Activated CD4-positive, alpha-beta T cell treated with anti-CD3 and anti-CD28 coated beads for 36 hours (primary cell): Measurements from ENCODE around the gene INPP5D. TPM values are rescaled to one million over a fixed set of nuclear protein-coding genes. Genes with fewer than 3 reads are reported as not detected.

Source experiments
- ATAC-seq: fragments of 200-7000 bp; cut with Tn5 transposase; one replicate; pipeline ENCODE4 v1.10.0; 2021; ENCODE audit warnings: mild to moderate bottlenecking, moderate library complexity
- CTCF ChIA-PET: fragments of 350-600 bp; sonication (Branson Sonifier 250); formaldehyde crosslinking; loops from one replicate; lab custom pipeline; 2021; ENCODE audit warnings: antibody characterized with exemption; lab: Charles Lee
- POLR2A ChIA-PET: fragments of 350-600 bp; sonication (Branson Sonifier 250); formaldehyde crosslinking; loops from one replicate; lab custom pipeline; 2021; ENCODE audit warnings: antibody characterized with exemption, inconsistent platforms; lab: Charles Lee
- DNase-seq: peaks from one replicate; pipeline ENCODE4 v3.0.0-alpha.2; 2020
- H3K27ac Mint-ChIP-seq: one replicate; pipeline ENCODE4 v1.8.0; 2021; ENCODE audit warnings: mixed read lengths
- H3K27me3 Mint-ChIP-seq: one replicate; pipeline ENCODE4 v1.8.0; 2021; ENCODE audit warnings: mixed read lengths
- H3K36me3 Mint-ChIP-seq: one replicate; pipeline ENCODE4 v1.8.0; 2021; ENCODE audit warnings: low read depth, mixed read lengths
- H3K4me1 Mint-ChIP-seq: one replicate; pipeline ENCODE4 v1.8.0; 2021; ENCODE audit warnings: mixed read lengths
- H3K4me3 Mint-ChIP-seq: one replicate; pipeline ENCODE4 v1.8.0; 2021; ENCODE audit warnings: mild to moderate bottlenecking, moderate library complexity, mixed read lengths
- H3K9me3 Mint-ChIP-seq: one replicate; pipeline ENCODE4 v1.8.0; 2021; ENCODE audit warnings: low read depth, mixed read lengths
- intact Hi-C, 2 experiments: fragments of 100-400 bp; cut with DNase I in 1 of 2; cut with micrococcal nuclease in 1 of 2; formaldehyde crosslinking; loops; one replicate each; pipeline versions ENCODE4 v1.14.2 to v1.15.1; 2022 to 2024; cut with DNase I, micrococcal nuclease
- total RNA-seq, 2 experiments: library from RNA; stranded (reverse); gene quantifications; one replicate each; pipeline ENCODE4 v1.2.3, GENCODE V29; 2021

The INPP5D gene
- total RNA-seq, 2 experiments from 2014 or later = 40.5 to 53.4 TPM

- Mint-ChIP-seq H3K36me3 (peaks cover 39% of the 10 kb centered on the region), H3K4me3 (peak overlapping the region; percentile 19), H3K27me3 (no peaks in the 10 kb centered on the region), H3K4me1 (peaks cover 72% of the 10 kb centered on the region), H3K27ac (peak overlapping the region; percentile 87), H3K9me3 (no peaks in the 10 kb centered on the region)
- CTCF ChIA-PET = interaction anchor here (0.9 to 3.3 kb wide), 7 partner anchors 10 to 28 kb away, joined by 3 to 22 read pairs (median 5); partner anchors contain the start of gene INPP5D
- DNase-seq (peak; percentile 52), ATAC-seq (peak; percentile 25)
- intact Hi-C loops = loop anchor here (2.0 to 10.0 kb wide), 7 partner anchors 152 to 1295 kb away; partner anchors contain the start of genes COPS7B (in 1 of the 2), EIF4E2 (in 1 of the 2), PDE6D (in 1 of the 2) and TIGD1 (in 1 of the 2)
- POLR2A ChIA-PET = interaction anchor here (0.6 to 3.8 kb wide), 5 partner anchors 16 to 530 kb away, joined by 3 to 29 read pairs (median 4); partner anchors contain the start of genes EIF4E2, INPP5D and TIGD1
Observed at GRCh38 chr2:233079953-233080835, 20.1 kb downstream of the INPP5D start.

DNA sequence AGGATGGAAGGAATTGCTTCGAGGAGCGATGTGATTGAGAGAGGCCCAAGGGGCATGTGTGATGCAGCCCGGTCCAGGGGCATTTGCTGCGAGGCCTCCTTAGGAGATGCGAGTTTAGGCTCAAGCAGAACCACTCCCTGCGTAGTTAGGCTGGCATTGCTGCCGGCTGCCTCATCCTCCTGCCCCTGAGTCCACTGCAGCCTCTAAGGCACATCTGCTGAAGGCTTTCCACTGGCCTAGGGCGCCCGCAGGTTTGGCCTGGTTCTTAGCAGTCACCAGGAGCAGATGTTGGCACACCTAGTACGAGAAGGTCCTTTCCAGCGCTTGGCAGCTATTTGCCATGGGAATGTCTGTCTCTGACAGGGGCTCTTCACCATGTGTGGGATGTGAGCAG, 20.7 kb downstream of the INPP5D start:
- ATAC-seq (peak; percentile 2), DNase-seq (peak; percentile 32)
- Mint-ChIP-seq H3K27me3 (no peaks in the 10 kb centered on the region), H3K4me1 (peaks cover 78% of the 10 kb centered on the region), H3K4me3 (peak overlapping the region; percentile 53), H3K27ac (peak overlapping the region; percentile 87), H3K36me3 (peaks cover 45% of the 10 kb centered on the region), H3K9me3 (no peaks in the 10 kb centered on the region)
- ChIA-PET CTCF (interaction anchor here (0.9 to 3.3 kb wide), 7 partner anchors 10 to 29 kb away, joined by 3 to 22 read pairs (median 5); partner anchors contain the start of gene INPP5D), POLR2A (interaction anchor here (1.1 to 3.8 kb wide), 4 partner anchors 17 to 530 kb away, joined by 3 to 29 read pairs (median 5); partner anchors contain the start of genes EIF4E2, INPP5D and TIGD1)
- intact Hi-C loops = loop anchor here (1.0 to 10.0 kb wide), 11 partner anchors 14 to 1296 kb away; partner anchors contain the start of genes ATG16L1 (in 1 of the 2), COPS7B (in 1 of the 2), EIF4E2 (in 1 of the 2) and PDE6D (in 1 of the 2)

- H3K4me1 Mint-ChIP-seq = peaks cover 83% of the 10 kb centered on the region
- intact Hi-C loops = loop anchor here (1.0 to 10.0 kb wide), 11 partner anchors 14 to 1296 kb away; partner anchors contain the start of genes ATG16L1 (in 1 of the 2), COPS7B (in 1 of the 2), EIF4E2 (in 1 of the 2) and PDE6D (in 1 of the 2)
- ATAC-seq (peak; percentile 76), DNase-seq (peak; percentile 86)
- ChIA-PET POLR2A (interaction anchor here (1.1 to 3.8 kb wide), 4 partner anchors 17 to 531 kb away, joined by 3 to 29 read pairs (median 5); partner anchors contain the start of genes EIF4E2, INPP5D and TIGD1), CTCF (interaction anchor here (1.1 to 3.3 kb wide), 7 partner anchors 11 to 29 kb away, joined by 3 to 22 read pairs (median 5); partner anchors contain the start of gene INPP5D)
- peak overlapping the region; percentile 53 for H3K4me3 Mint-ChIP-seq
- H3K27ac Mint-ChIP-seq = peak overlapping the region; percentile 87
- no peaks in the 10 kb centered on the region for H3K27me3 Mint-ChIP-seq
- H3K9me3 Mint-ChIP-seq = no peaks in the 10 kb centered on the region
- H3K36me3 Mint-ChIP-seq = peaks cover 45% of the 10 kb centered on the region
Observed at GRCh38 chr2:233081232-233081730, 21.1 kb downstream of the INPP5D start.

- H3K36me3 Mint-ChIP-seq = peaks cover 48% of the 10 kb centered on the region
Observed at GRCh38 chr2:233081731-233082221, 21.6 kb downstream of the INPP5D start.

DNA sequence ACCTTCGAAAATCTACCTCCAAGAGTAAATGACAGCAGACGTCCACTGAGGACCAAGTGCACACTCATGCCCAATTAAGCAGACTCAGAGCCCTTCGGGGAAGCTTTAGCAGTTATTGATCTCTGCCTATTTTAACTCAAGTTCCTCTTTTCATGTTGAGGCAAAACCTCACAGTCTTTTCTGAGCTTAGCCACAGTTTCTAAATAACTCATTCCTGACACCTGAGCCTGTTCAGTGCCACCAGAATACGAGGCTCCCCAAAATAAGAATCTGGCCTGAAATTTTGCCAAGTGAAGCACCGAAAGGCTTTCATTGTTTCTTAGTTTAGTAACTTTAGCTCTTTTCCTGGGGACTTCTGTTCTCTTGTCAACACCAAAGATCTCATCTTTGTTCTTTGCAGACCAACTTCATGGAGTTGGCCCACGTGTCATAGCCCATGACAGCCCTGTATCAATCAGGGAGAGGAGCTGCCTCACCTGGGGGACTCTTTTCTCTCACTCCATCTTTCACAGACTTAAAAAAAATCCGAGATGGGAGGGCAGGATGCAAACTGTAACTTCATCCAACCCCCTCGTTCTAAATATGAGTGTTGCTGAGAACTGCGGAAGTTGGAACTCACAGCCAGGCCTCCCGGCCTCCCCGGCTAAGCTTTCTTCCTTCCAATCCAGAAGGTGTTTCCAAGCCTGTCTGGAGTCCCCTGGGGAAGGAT, 22.2 kb downstream of the INPP5D start:
- ATAC-seq (peak; percentile 46), DNase-seq (peak; percentile 49)
- intact Hi-C loops = loop anchor here (1.0 to 10.0 kb wide), 7 partner anchors 18 to 1298 kb away; partner anchors contain the start of genes ATG16L1 (in 1 of the 2), COPS7B (in 1 of the 2), EIF4E2 (in 1 of the 2) and PDE6D (in 1 of the 2)
- CTCF ChIA-PET = interaction anchor here (0.6 to 3.3 kb wide), 10 partner anchors 12 to 470 kb away, joined by 3 to 19 read pairs (median 4); partner anchors contain the start of gene INPP5D
- Mint-ChIP-seq H3K27me3 (no peaks in the 10 kb centered on the region), H3K27ac (peak overlapping the region; percentile 87), H3K4me3 (peak overlapping the region; percentile 53), H3K9me3 (no peaks in the 10 kb centered on the region), H3K4me1 (peaks cover 91% of the 10 kb centered on the region), H3K36me3 (peaks cover 49% of the 10 kb centered on the region)
- POLR2A ChIA-PET = interaction anchor here (0.5 to 3.8 kb wide), 8 partner anchors 12 to 261 kb away, joined by 3 to 29 read pairs (median 3); partner anchors contain the start of gene INPP5D

More at GRCh38 chr2:233081731-233082221, 21.6 kb downstream of the INPP5D start:
- H3K4me3 Mint-ChIP-seq = peak overlapping the region; percentile 53
- DNase-seq (peak; percentile 43), ATAC-seq (peak; percentile 3)
- POLR2A ChIA-PET = interaction anchor here (1.0 to 3.8 kb wide), 4 partner anchors 18 to 184 kb away, joined by 3 to 29 read pairs (median 5); partner anchors contain the start of gene INPP5D
- H3K4me1 Mint-ChIP-seq = peaks cover 88% of the 10 kb centered on the region
- peak overlapping the region; percentile 87 for H3K27ac Mint-ChIP-seq
- CTCF ChIA-PET = interaction anchor here (0.6 to 3.3 kb wide), 11 partner anchors 11 to 169 kb away, joined by 3 to 22 read pairs (median 5); partner anchors contain the start of gene INPP5D
- H3K27me3 Mint-ChIP-seq = no peaks in the 10 kb centered on the region
- H3K9me3 Mint-ChIP-seq = no peaks in the 10 kb centered on the region
- intact Hi-C loops = loop anchor here (1.0 to 10.0 kb wide), 12 partner anchors 14 to 1297 kb away; partner anchors contain the start of genes ATG16L1 (in 2 of the 2), COPS7B (in 1 of the 2), EIF4E2 (in 1 of the 2) and PDE6D (in 1 of the 2)

GRCh38 chr2:233082931-233083755, 23.0 kb downstream of the INPP5D start:
- peaks cover 90% of the 10 kb centered on the region for H3K4me1 Mint-ChIP-seq
- CTCF ChIA-PET = interaction anchor here (0.5 to 3.3 kb wide), 11 partner anchors 9 to 471 kb away, joined by 3 to 19 read pairs (median 4); partner anchors contain the start of gene INPP5D
- no peak for ATAC-seq
- POLR2A ChIA-PET = interaction anchor here (0.5 to 3.8 kb wide), 6 partner anchors 17 to 262 kb away, joined by 3 to 29 read pairs (median 3); partner anchors contain the start of gene INPP5D
- no peak for DNase-seq
- H3K9me3 Mint-ChIP-seq = no peaks in the 10 kb centered on the region
- intact Hi-C loops = loop anchor here (1.0 to 10.0 kb wide), 7 partner anchors 17 to 1298 kb away; partner anchors contain the start of genes ATG16L1 (in 1 of the 2), COPS7B (in 1 of the 2), EIF4E2 (in 1 of the 2) and PDE6D (in 1 of the 2)
- H3K36me3 Mint-ChIP-seq = peaks cover 53% of the 10 kb centered on the region
- H3K27ac Mint-ChIP-seq = peak overlapping the region; percentile 87
- H3K4me3 Mint-ChIP-seq = peak overlapping the region; percentile 53
- H3K27me3 Mint-ChIP-seq = no peaks in the 10 kb centered on the region

DNA sequence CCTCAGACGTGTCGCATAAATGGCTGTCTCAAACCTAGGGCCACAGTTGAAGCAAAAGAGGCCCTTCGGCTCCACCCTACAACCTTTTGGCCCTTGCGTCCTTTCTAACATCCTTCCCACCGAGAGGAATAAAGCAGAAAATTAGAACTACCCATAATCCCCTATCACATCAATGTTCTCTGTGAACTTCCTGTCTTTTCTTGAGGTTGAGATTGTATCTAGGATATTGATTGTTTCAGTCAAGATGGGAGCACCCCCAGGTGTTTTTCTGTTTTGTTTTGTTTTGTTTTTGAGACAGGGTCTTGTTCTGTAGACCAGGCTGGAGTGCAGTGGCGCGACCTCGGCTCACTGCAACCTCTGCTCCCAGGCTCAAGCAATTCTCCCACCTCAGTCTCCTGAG, 23.6 kb downstream of the INPP5D start:
- ChIA-PET CTCF (interaction anchor here (0.5 to 2.4 kb wide), 5 partner anchors 10 to 459 kb away, joined by 3 to 19 read pairs (median 4); partner anchors contain the start of gene INPP5D), POLR2A (interaction anchor here (1.0 to 3.8 kb wide), 3 partner anchors 17 to 23 kb away, joined by 3 to 29 read pairs (median 9); partner anchors contain the start of gene INPP5D)
- intact Hi-C loops = loop anchor here in 1 of 2 experiments (5.0 to 10.0 kb wide), 4 partner anchors 149 to 1299 kb away; partner anchors contain the start of genes COPS7B, EIF4E2, PDE6D and TIGD1
- H3K27ac Mint-ChIP-seq = peak overlapping the region; percentile 87
- no peaks in the 10 kb centered on the region for H3K9me3 Mint-ChIP-seq
- H3K27me3 Mint-ChIP-seq = no peaks in the 10 kb centered on the region
- ATAC-seq (no peak), DNase-seq (no peak)
- H3K4me3 Mint-ChIP-seq = peak overlapping the region; percentile 50
- peaks cover 86% of the 10 kb centered on the region for H3K4me1 Mint-ChIP-seq
- peaks cover 57% of the 10 kb centered on the region for H3K36me3 Mint-ChIP-seq

DNA sequence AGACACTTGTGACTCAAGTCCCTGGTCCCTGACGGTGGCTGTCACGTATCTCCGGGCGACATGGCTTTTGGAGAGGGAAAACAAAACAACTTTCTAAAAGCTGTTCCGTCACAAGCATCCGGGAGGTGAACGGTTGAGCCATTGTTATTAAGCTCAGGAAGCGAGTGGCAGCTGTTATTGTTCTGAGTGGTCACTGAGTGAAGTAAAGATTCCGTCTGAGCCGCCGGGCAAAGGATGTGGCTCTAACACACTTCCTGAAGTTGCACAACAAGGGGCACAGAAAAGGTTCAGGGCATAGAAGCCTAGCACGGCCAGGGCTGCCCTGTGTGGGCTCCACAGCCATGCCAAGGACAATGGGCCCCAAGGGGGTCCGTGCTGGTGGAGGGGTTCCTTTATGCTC, 24.3 kb downstream of the INPP5D start:
- peak; percentile 5 for ATAC-seq
- H3K27me3 Mint-ChIP-seq = no peaks in the 10 kb centered on the region
- H3K4me3 Mint-ChIP-seq = peak overlapping the region; percentile 50
- intact Hi-C loops = loop anchor here in 1 of 2 experiments (5.0 to 10.0 kb wide), 4 partner anchors 148 to 1300 kb away; partner anchors contain the start of genes COPS7B, EIF4E2, PDE6D and TIGD1
- H3K9me3 Mint-ChIP-seq = no peaks in the 10 kb centered on the region
- POLR2A ChIA-PET = interaction anchor here (1.0 to 1.3 kb wide), 2 partner anchors 16 to 24 kb away, joined by 3 to 9 read pairs; partner anchors contain the start of gene INPP5D
- H3K4me1 Mint-ChIP-seq = peaks cover 79% of the 10 kb centered on the region
- CTCF ChIA-PET = no interaction called here
- H3K36me3 Mint-ChIP-seq = peaks cover 50% of the 10 kb centered on the region
- peak overlapping the region; percentile 87 for H3K27ac Mint-ChIP-seq
- peak; percentile 72 for DNase-seq
